OCI-LY7 (cell line): ENCODE data around the gene C11orf54. TPM values are rescaled to one million over a fixed set of nuclear protein-coding genes. Genes with fewer than 3 reads are reported as not detected.
A peak's percentile ranks its signal among the peaks of the same experiment; 100 is the strongest.
"Not testable (repeated sequence)": the region's sequence is repeated elsewhere in the genome, so short reads cannot be mapped to it uniquely, and the experiment has no call there.

Experiments
- BruUV-seq: library from RNA; stranded (reverse); fragments of 400-500 nt; replicated peaks from 2 replicates; lab custom pipeline; 2021; lab: Mats Ljungman, UMichigan
- CTCF ChIA-PET: fragments of 300-600 bp; sonication (Branson Sonifier 250); formaldehyde crosslinking; loops from one replicate; lab custom pipeline; 2022; ENCODE audit warnings: antibody characterized with exemption; ENCODE audit not compliant: unreplicated experiment; lab: Charles Lee
- POLR2A ChIA-PET: fragments of 300-600 bp; sonication (Branson Sonifier 250); formaldehyde crosslinking; loops from one replicate; lab custom pipeline; 2022; ENCODE audit warnings: antibody characterized with exemption; lab: Charles Lee
- DNase-seq: peaks from one replicate; pipeline ENCODE4 v3.0.0-alpha.2; 2015; ENCODE audit warnings: low spot score
- H2AFZ ChIP-seq: fragments of 200-600 bp; sonication (generic), shearing (Covaris generic); 2 replicates; pipeline ENCODE4 v1.6.1; 2014; ENCODE audit warnings: mild to moderate bottlenecking, antibody characterized with exemption, low read length, moderate library complexity
- H3K27ac ChIP-seq: fragments of 200-600 bp; sonication (generic); 2 replicates; pipeline ENCODE4 v1.5.1; 2014; ENCODE audit warnings: mixed run types, low read depth, mild to moderate bottlenecking, moderate library complexity, low read length, inconsistent platforms; ENCODE audit not compliant: poor library complexity, severe bottlenecking
- H3K36me3 ChIP-seq: fragments of 200-600 bp; sonication (generic); 2 replicates; pipeline ENCODE4 v1.6.1; 2014; ENCODE audit warnings: mild to moderate bottlenecking, antibody characterized with exemption, low read length, moderate library complexity, mixed read lengths; ENCODE audit not compliant: insufficient read depth
- H3K4me1 ChIP-seq: fragments of 200-600 bp; sonication (generic); 2 replicates; pipeline ENCODE4 v1.5.1; 2014; ENCODE audit warnings: mild to moderate bottlenecking, low read length; ENCODE audit not compliant: insufficient read depth, poor library complexity, severe bottlenecking
- H3K4me2 ChIP-seq: fragments of 200-600 bp; sonication (generic); 2 replicates; pipeline ENCODE4 v1.6.1; 2014; ENCODE audit warnings: mild to moderate bottlenecking, low read length
- H3K4me3 ChIP-seq: fragments of 200-600 bp; sonication (generic); 2 replicates; pipeline ENCODE4 v1.5.1; 2014; ENCODE audit warnings: mild to moderate bottlenecking, low read depth, low read length; ENCODE audit not compliant: poor library complexity, severe bottlenecking
- H3K79me2 ChIP-seq: fragments of 200-600 bp; sonication (generic); 2 replicates; pipeline ENCODE4 v1.6.1; 2016; ENCODE audit warnings: low read depth, mild to moderate bottlenecking, low read length, moderate library complexity, mixed read lengths; ENCODE audit not compliant: insufficient read depth
- H3K9me2 ChIP-seq: fragments of 200-600 bp; sonication (generic); 2 replicates; pipeline ENCODE4 v1.6.1; 2016; ENCODE audit warnings: mild to moderate bottlenecking, low read length, mixed read lengths; ENCODE audit not compliant: insufficient read depth
- H3K9me3 ChIP-seq: fragments of 200-600 bp; sonication (generic); 2 replicates; pipeline ENCODE4 v1.6.1; 2014; ENCODE audit warnings: mild to moderate bottlenecking, mixed run types, low read length, mixed read lengths
- H4K20me1 ChIP-seq: fragments of 200-600 bp; sonication (generic); 2 replicates; pipeline ENCODE4 v1.6.1; 2014; ENCODE audit warnings: mild to moderate bottlenecking, antibody characterized with exemption, low read length, moderate library complexity, mixed read lengths; ENCODE audit not compliant: insufficient read depth
- EZH2phosphoT487 ChIP-seq: fragments of 200-600 bp; sonication (generic); IDR thresholded peaks from 2 replicates; pipeline ENCODE4 v1.6.1; 2018; ENCODE audit warnings: low read depth, borderline replicate concordance, mild to moderate bottlenecking, mixed run types, antibody characterized with exemption, low read length, moderate library complexity, mixed read lengths
- intact Hi-C: fragments of 100-400 bp; cut with micrococcal nuclease; formaldehyde crosslinking; loops from one replicate; pipeline ENCODE4 v1.10.0; 2022; ENCODE audit not compliant: unreplicated experiment
- total RNA-seq, 2 experiments: library from RNA; depleted of rRNA in 1 of 2; stranded (reverse); fragments of >200 nt in 1 of 2; shearing (Covaris generic) in 1 of 2; gene quantifications; 2 replicates each; pipeline ENCODE4 v1.2.3, GENCODE V29; 2014 to 2022
- TF ChIP-seq, protein P1 (sequence below): fragments of 200-600 bp; sonication (generic); conservative IDR thresholded peaks from 2 replicates; pipeline ENCODE4 v1.5.1; 2014; ENCODE audit warnings: mild to moderate bottlenecking, antibody characterized with exemption, low read length, moderate library complexity, mixed read lengths

C11orf54 gene
- total RNA-seq, 2 experiments from 2014 or later = 29.5 to 35.5 TPM

DNA sequence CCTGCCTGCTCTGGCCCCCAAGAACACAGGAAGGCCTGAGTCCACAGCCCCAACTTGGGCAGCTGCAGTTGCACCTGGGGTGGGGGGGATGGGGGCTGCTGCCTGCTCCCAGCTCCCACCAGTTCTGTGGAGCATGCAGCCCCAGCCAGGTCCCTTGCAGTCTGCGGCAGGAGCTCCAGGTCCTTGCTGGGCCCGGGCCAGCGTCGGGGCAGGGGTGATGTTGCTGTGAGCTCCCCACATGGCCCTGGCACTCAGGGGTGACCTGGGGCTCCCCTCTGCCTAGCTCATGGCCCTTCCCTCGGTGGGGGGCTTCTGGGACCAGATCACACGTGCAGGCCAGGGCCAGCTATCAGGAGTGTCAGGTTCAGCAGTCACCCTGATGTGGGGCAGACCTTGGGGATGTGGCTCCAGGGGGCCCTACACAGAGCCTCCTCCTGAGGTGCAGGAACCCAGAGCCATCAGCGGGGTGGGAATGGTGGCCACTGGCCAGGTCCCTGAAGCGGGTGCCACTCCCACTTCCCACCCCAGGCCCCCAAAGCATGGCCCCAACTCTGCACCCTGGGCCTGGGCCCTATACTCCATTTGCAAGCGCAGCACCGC is 32.2 kb downstream of the C11orf54 start:
- no peak overlapping the region for H2AFZ ChIP-seq
- no peaks in the 10 kb centered on the region for H4K20me1 ChIP-seq
- ChIA-PET POLR2A (no interaction called here), CTCF (no interaction called here)
- no peaks in the 10 kb centered on the region for H3K4me1 ChIP-seq
- no peak overlapping the region for H3K27ac ChIP-seq
- intact Hi-C loops = no loop called here
- H3K9me2 ChIP-seq = no peaks in the 10 kb centered on the region
- no peak for TF ChIP-seq EZH2phosphoT487
- TF ChIP-seq, protein P1, sequence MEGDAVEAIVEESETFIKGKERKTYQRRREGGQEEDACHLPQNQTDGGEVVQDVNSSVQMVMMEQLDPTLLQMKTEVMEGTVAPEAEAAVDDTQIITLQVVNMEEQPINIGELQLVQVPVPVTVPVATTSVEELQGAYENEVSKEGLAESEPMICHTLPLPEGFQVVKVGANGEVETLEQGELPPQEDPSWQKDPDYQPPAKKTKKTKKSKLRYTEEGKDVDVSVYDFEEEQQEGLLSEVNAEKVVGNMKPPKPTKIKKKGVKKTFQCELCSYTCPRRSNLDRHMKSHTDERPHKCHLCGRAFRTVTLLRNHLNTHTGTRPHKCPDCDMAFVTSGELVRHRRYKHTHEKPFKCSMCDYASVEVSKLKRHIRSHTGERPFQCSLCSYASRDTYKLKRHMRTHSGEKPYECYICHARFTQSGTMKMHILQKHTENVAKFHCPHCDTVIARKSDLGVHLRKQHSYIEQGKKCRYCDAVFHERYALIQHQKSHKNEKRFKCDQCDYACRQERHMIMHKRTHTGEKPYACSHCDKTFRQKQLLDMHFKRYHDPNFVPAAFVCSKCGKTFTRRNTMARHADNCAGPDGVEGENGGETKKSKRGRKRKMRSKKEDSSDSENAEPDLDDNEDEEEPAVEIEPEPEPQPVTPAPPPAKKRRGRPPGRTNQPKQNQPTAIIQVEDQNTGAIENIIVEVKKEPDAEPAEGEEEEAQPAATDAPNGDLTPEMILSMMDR = no peak
- DNase-seq = no peak
- no peaks in the 10 kb centered on the region for H3K79me2 ChIP-seq
- no peaks in the 10 kb centered on the region for H3K36me3 ChIP-seq
- no TSS peak for BruUV-seq
- peaks cover 6% of the 10 kb centered on the region; the same call in 1 of the 2 replicates for H3K9me3 ChIP-seq
- H3K4me2 ChIP-seq = no peak overlapping the region
- no peak overlapping the region for H3K4me3 ChIP-seq

DNA sequence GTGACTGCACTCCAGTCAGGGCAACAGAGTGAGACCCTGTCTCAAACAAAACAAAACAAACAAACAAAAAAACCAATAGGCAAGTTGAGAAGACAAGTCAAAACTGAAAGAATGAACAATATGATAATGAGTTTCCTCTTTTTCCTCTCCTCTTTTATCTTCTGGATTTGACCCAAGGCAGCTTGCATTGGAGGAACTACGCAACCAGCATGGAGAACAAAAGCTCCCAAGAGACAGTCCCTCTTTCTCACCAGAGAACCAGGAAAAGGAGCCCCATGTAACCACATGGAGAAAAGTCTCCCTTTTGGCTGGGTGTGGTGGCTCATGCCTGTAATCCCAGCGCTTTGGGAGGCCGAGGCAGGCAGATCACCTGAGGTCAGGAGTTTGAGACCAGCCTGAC is 33.1 kb downstream of the C11orf54 start:
- H3K4me3 ChIP-seq, CTCF ChIA-PET, POLR2A ChIA-PET, H2AFZ ChIP-seq, H3K36me3 ChIP-seq, intact Hi-C loops, H3K9me2 ChIP-seq, H3K79me2 ChIP-seq, H3K9me3 ChIP-seq, H3K4me2 ChIP-seq, DNase-seq, H4K20me1 ChIP-seq, H3K27ac ChIP-seq, H3K4me1 ChIP-seq, BruUV-seq: not testable (repeated sequence)

DNA sequence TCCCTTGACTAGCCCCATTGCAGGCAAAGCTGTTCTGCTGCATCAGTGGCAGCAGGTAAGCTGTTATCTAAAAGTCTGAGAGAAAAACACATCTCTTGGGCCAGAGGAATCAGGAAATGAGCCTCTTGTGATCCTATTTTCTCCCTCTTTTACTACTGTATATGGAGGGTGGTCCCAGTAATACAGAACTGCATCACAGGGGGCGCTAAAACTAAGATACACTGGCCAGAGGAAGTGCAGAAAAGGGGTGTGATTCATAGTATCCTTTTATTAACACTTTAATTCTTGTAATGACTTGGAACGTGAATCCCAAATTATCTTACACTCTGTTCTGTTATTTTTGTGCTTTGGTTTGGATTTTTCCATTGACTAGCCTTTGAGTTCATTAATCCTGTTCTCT is 33.8 kb downstream of the C11orf54 start:
- DNase-seq = peak; percentile 41
- TF ChIP-seq, protein P1 = peak; percentile 76
- TF ChIP-seq EZH2phosphoT487 = no peak
- H3K36me3 ChIP-seq = no peaks in the 10 kb centered on the region
- POLR2A ChIA-PET = no interaction called here
- intact Hi-C loops = no loop called here
- no TSS peak for BruUV-seq
- no peaks in the 10 kb centered on the region for H3K4me1 ChIP-seq
- H3K9me3 ChIP-seq = peaks cover 6% of the 10 kb centered on the region; the same call in 1 of the 2 replicates
- no peaks in the 10 kb centered on the region for H4K20me1 ChIP-seq
- no peaks in the 10 kb centered on the region for H3K79me2 ChIP-seq
- H3K27ac ChIP-seq = no peak overlapping the region
- H3K4me2 ChIP-seq = no peak overlapping the region
- H3K4me3 ChIP-seq = no peak overlapping the region
- H3K9me2 ChIP-seq = no peaks in the 10 kb centered on the region
- H2AFZ ChIP-seq = no peak overlapping the region
- CTCF ChIA-PET = no interaction called here
